ENCODE results near the gene IMPA2. TPM values are rescaled to one million over a fixed set of nuclear protein-coding genes. Genes with fewer than 3 reads are reported as not detected.

IMPA2 gene
- total RNA-seq, 1 donor from 2014 or later, result 10.9 TPM

GRCh38 chr18:12028040-12028628 is 46.8 kb downstream of the IMPA2 start:
- no peak for TF ChIP-seq CTCF (IDR thresholded peaks at IDR 0.05)

DNA sequence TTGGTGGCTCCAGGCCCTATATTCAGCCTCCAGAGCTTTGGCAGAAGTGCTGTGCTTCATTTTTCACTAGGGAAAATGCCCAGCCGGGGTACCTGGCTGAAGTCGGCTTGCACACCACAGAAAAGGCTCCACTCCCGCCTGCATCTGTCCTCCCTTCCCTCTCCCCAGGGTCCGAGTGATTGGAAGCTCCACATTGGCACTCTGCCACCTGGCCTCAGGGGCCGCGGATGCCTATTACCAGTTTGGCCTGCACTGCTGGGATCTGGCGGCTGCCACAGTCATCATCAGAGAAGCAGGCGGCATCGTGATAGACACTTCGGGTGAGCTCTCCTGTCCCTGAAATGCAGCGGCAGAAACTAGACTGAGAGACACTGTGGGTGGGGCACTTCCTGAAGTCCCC is 47.4 kb downstream of the IMPA2 start:
- no peaks in the 10 kb centered on the region for H3K9me3 Mint-ChIP-seq (ENCODE audit: low read depth)
- DNase-seq (ENCODE audit: low spot score), result no peak
- TF ChIP-seq CTCF (IDR thresholded peaks at IDR 0.05), result no peak
- no peaks in the 10 kb centered on the region for H3K27me3 Mint-ChIP-seq (ENCODE audit: low read depth)
- H3K4me1 Mint-ChIP-seq (ENCODE audit: low read depth), result peaks cover 15% of the 10 kb centered on the region
- no peak overlapping the region for H3K4me3 Mint-ChIP-seq (ENCODE audit: unreplicated experiment)
- H3K27ac Mint-ChIP-seq (ENCODE audit: unreplicated experiment), result no peak overlapping the region
- H3K36me3 Mint-ChIP-seq (ENCODE audit: low read depth), result peaks cover 4% of the 10 kb centered on the region

More at GRCh38 chr18:12028040-12028628, 46.8 kb downstream of the IMPA2 start:
- Mint-ChIP-seq H3K27me3 (ENCODE audit: low read depth) (no peaks in the 10 kb centered on the region), H3K4me3 (ENCODE audit: unreplicated experiment) (no peak overlapping the region), H3K36me3 (ENCODE audit: low read depth) (peaks cover 4% of the 10 kb centered on the region), H3K27ac (ENCODE audit: unreplicated experiment) (no peak overlapping the region), H3K9me3 (ENCODE audit: low read depth) (no peaks in the 10 kb centered on the region), H3K4me1 (ENCODE audit: low read depth) (peaks cover 10% of the 10 kb centered on the region)
- DNase-seq (ENCODE audit: low spot score), result no peak

- Mint-ChIP-seq H3K27ac (ENCODE audit: unreplicated experiment) (no peak overlapping the region), H3K27me3 (ENCODE audit: low read depth) (no peaks in the 10 kb centered on the region), H3K4me3 (ENCODE audit: unreplicated experiment) (no peak overlapping the region), H3K36me3 (ENCODE audit: low read depth) (peaks cover 1% of the 10 kb centered on the region), H3K9me3 (ENCODE audit: low read depth) (no peaks in the 10 kb centered on the region), H3K4me1 (ENCODE audit: low read depth) (peaks cover 15% of the 10 kb centered on the region)
- no peak for DNase-seq (ENCODE audit: low spot score)
- TF ChIP-seq CTCF (IDR thresholded peaks at IDR 0.05), result no peak
Observed at GRCh38 chr18:12029786-12030584, 48.7 kb downstream of the IMPA2 start.

DNA sequence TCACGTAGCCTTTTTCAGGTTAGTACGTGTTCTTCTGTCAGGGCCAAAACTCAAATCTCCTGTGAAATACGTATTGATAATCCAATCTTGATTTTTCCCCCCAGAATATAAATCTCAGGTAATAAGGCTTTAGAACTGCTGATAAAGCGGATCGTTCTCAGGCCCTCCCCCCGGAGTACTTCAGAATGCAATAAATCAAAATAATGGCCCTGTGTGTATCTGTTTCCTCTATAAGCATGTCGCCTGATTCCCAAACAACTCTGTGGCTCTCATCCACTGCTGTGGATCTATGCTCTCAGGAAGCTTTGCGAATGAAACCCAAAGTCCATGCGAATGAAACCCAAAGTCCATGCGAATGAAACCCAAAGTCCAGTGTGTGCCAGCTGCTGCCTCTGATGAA is 49.4 kb downstream of the IMPA2 start:
- no peaks in the 10 kb centered on the region for H3K9me3 Mint-ChIP-seq (ENCODE audit: low read depth)
- H3K27ac Mint-ChIP-seq (ENCODE audit: unreplicated experiment), result no peak overlapping the region
- H3K27me3 Mint-ChIP-seq (ENCODE audit: low read depth), result no peaks in the 10 kb centered on the region
- peaks cover 15% of the 10 kb centered on the region for H3K4me1 Mint-ChIP-seq (ENCODE audit: low read depth)
- H3K4me3 Mint-ChIP-seq (ENCODE audit: unreplicated experiment), result no peak overlapping the region
- peaks cover 1% of the 10 kb centered on the region for H3K36me3 Mint-ChIP-seq (ENCODE audit: low read depth)
- no peak for DNase-seq (ENCODE audit: low spot score)
- no peak for TF ChIP-seq CTCF (IDR thresholded peaks at IDR 0.05)

DNA sequence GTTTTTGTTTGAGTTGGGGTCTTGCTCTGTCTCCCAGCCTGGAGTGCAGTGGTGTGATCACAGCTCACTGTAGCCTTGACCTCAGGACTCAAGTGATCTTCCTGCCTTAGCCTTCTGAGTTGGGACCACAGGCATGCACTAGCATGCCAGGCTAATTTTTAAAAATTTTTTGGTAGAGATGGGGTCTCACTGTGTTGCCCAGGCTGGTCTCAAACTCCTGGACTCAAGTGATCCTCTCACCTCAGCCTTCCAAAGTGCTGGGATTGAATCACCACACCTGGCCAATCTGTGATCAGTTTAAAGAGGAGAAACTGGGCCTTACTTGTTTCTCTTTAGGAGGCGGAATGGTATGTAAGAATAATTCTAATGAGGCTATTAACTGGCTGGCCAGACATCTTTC is 49.9 kb downstream of the IMPA2 start:
- Mint-ChIP-seq H3K27me3 (ENCODE audit: low read depth) (no peaks in the 10 kb centered on the region), H3K36me3 (ENCODE audit: low read depth) (peaks cover 1% of the 10 kb centered on the region), H3K4me1 (ENCODE audit: low read depth) (peaks cover 15% of the 10 kb centered on the region), H3K9me3 (ENCODE audit: low read depth) (no peaks in the 10 kb centered on the region), H3K27ac (ENCODE audit: unreplicated experiment) (no peak overlapping the region), H3K4me3 (ENCODE audit: unreplicated experiment) (no peak overlapping the region)
- TF ChIP-seq CTCF (IDR thresholded peaks at IDR 0.05), result no peak
- no peak for DNase-seq (ENCODE audit: low spot score)

Measured in chondrocyte (in vitro differentiated cells).